ENCODE results near the gene PTPRT. TPM values are rescaled to one million over a fixed set of nuclear protein-coding genes. Genes with fewer than 3 reads are reported as not detected.

PTPRT gene
- total and polyA plus RNA-seq, 2 donors (not counting 1 experiment from before 2014, with no cell fraction given): not detected

DNA sequence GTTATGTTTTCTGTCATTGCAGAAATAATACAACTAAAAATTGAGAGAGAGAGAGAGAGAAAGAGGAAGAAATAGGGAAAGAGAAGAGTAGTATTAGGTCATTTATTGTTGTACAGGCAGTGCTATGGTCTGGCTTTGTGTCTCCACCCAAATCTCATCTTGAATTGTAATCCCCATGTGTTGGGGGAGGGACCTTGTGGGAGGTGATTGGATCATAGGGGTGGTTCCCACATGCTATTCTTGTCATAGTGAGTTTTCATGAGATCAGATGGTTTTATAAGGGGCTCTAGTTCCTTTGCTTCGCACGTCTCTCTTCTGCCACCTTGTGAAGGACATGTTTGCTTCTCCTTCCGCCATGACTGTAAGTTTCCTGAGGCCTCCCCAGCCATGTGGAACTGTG, 894.1 kb downstream of the PTPRT start:
- Histone ChIP-seq H3K79me2 (ENCODE audit: control insufficient read depth, insufficient read depth, low read length) (no peaks in the 10 kb centered on the region), H3K27ac (ENCODE audit: insufficient read depth, low read length) (no peak overlapping the region), H3K9me3 (ENCODE audit: control insufficient read depth, insufficient read depth, low read depth, low read length) (no peaks in the 10 kb centered on the region), H3K27me3 (ENCODE audit: control insufficient read depth, insufficient read depth, low read length) (no peaks in the 10 kb centered on the region), H3K4me3 (replicated peaks in 1 of 4; ENCODE audit: control extremely low read depth in 1 of 4, insufficient read depth in 1 of 4, low read depth in 3 of 4, low read length in 4 of 4) (no peak overlapping the region), H3K4me1 (ENCODE audit: control insufficient read depth, extremely low read depth, insufficient read depth, low read length) (no peaks in the 10 kb centered on the region), H3K9ac (ENCODE audit: insufficient read depth, low read length) (no peak overlapping the region), H3K4me2 (ENCODE audit: extremely low read depth, insufficient read depth, low read length) (no peak overlapping the region), H4K20me1 (ENCODE audit: control insufficient read depth, extremely low read depth, insufficient read depth, low read length) (no peaks in the 10 kb centered on the region), H3K36me3 (ENCODE audit: control insufficient read depth, insufficient read depth, low read length) (no peaks in the 10 kb centered on the region), H2AFZ (ENCODE audit: low read length) (no peak overlapping the region)
- TF ChIP-seq, protein P1, sequence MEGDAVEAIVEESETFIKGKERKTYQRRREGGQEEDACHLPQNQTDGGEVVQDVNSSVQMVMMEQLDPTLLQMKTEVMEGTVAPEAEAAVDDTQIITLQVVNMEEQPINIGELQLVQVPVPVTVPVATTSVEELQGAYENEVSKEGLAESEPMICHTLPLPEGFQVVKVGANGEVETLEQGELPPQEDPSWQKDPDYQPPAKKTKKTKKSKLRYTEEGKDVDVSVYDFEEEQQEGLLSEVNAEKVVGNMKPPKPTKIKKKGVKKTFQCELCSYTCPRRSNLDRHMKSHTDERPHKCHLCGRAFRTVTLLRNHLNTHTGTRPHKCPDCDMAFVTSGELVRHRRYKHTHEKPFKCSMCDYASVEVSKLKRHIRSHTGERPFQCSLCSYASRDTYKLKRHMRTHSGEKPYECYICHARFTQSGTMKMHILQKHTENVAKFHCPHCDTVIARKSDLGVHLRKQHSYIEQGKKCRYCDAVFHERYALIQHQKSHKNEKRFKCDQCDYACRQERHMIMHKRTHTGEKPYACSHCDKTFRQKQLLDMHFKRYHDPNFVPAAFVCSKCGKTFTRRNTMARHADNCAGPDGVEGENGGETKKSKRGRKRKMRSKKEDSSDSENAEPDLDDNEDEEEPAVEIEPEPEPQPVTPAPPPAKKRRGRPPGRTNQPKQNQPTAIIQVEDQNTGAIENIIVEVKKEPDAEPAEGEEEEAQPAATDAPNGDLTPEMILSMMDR (conservative IDR thresholded peaks at IDR 0.05 in 1 of 2, IDR thresholded peaks at IDR 0.05 in 1 of 2; ENCODE audit: low read depth in 1 of 2, low read length in 2 of 2): no peak
- no peak for TF ChIP-seq EZH2 (IDR thresholded peaks at IDR 0.05; ENCODE audit: low read length, missing control alignments)
- DNase-seq (ENCODE audit: low read depth in 2 of 2): no peak

DNA sequence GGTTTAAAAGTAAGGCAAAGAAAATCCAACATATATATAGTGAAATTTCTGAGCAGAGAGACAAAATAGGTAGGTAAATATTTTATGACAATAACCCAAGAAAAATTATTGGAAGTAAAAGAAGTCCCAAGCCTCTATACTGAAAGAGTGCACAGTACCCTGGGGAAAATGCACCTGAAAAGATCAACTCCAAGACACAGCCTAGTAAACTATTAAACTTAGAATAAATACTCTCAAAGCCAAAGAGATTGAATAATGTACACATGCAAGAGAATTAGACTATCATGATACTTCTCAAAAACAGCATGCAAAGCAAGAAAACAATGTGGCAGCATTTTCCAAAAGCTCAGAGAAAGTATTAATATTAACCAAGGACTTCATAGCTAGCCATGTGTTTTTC, 894.7 kb downstream of the PTPRT start:
- TF ChIP-seq, protein P1 (conservative IDR thresholded peaks at IDR 0.05 in 1 of 2, IDR thresholded peaks at IDR 0.05 in 1 of 2; ENCODE audit: low read depth in 1 of 2, low read length in 2 of 2): no peak
- no peak for TF ChIP-seq EZH2 (IDR thresholded peaks at IDR 0.05; ENCODE audit: low read length, missing control alignments)
- H3K27ac ChIP-seq (ENCODE audit: insufficient read depth, low read length): no peak overlapping the region
- no peak overlapping the region for H3K9ac ChIP-seq (ENCODE audit: insufficient read depth, low read length)
- no peaks in the 10 kb centered on the region for H3K27me3 ChIP-seq (ENCODE audit: control insufficient read depth, insufficient read depth, low read length)
- no peak for DNase-seq (ENCODE audit: low read depth in 2 of 2)
- no peaks in the 10 kb centered on the region for H4K20me1 ChIP-seq (ENCODE audit: control insufficient read depth, extremely low read depth, insufficient read depth, low read length)
- no peaks in the 10 kb centered on the region for H3K9me3 ChIP-seq (ENCODE audit: control insufficient read depth, insufficient read depth, low read depth, low read length)
- H3K36me3 ChIP-seq (ENCODE audit: control insufficient read depth, insufficient read depth, low read length): no peaks in the 10 kb centered on the region
- H3K4me2 ChIP-seq (ENCODE audit: extremely low read depth, insufficient read depth, low read length): no peak overlapping the region
- no peaks in the 10 kb centered on the region for H3K79me2 ChIP-seq (ENCODE audit: control insufficient read depth, insufficient read depth, low read length)
- no peak overlapping the region for H3K4me3 ChIP-seq (replicated peaks in 1 of 4; ENCODE audit: control extremely low read depth in 1 of 4, insufficient read depth in 1 of 4, low read depth in 3 of 4, low read length in 4 of 4)
- H3K4me1 ChIP-seq (ENCODE audit: control insufficient read depth, extremely low read depth, insufficient read depth, low read length): no peaks in the 10 kb centered on the region
- H2AFZ ChIP-seq (ENCODE audit: low read length): no peak overlapping the region

DNA sequence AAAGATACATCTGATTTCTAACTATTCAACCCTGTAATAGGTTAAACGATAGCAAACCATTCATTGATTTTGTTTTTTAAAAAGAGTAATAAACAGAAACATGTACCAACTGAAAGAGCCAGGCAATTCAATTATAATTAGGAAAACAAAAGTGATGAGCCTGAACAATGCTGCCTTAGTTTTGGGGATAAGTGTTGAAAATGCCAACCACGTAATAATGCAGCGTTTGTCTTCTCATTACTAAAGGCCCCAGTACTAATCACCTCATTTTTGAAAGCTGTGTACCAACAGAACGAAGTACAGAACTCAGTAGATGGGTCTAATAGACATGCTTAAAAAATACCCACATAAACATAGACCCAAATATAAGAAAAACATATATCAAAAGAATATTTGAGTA, 907.9 kb downstream of the PTPRT start:
- Histone ChIP-seq H3K4me3 (replicated peaks in 1 of 4; ENCODE audit: control extremely low read depth in 1 of 4, insufficient read depth in 1 of 4, low read depth in 3 of 4, low read length in 4 of 4) (no peak overlapping the region), H3K36me3 (ENCODE audit: control insufficient read depth, insufficient read depth, low read length) (no peaks in the 10 kb centered on the region), H3K27ac (ENCODE audit: insufficient read depth, low read length) (no peak overlapping the region), H3K9me3 (ENCODE audit: control insufficient read depth, insufficient read depth, low read depth, low read length) (no peaks in the 10 kb centered on the region), H3K9ac (ENCODE audit: insufficient read depth, low read length) (no peak overlapping the region), H3K79me2 (ENCODE audit: control insufficient read depth, insufficient read depth, low read length) (no peaks in the 10 kb centered on the region), H3K4me2 (ENCODE audit: extremely low read depth, insufficient read depth, low read length) (no peak overlapping the region), H4K20me1 (ENCODE audit: control insufficient read depth, extremely low read depth, insufficient read depth, low read length) (no peaks in the 10 kb centered on the region), H3K4me1 (ENCODE audit: control insufficient read depth, extremely low read depth, insufficient read depth, low read length) (no peaks in the 10 kb centered on the region), H2AFZ (ENCODE audit: low read length) (no peak overlapping the region), H3K27me3 (ENCODE audit: control insufficient read depth, insufficient read depth, low read length) (no peaks in the 10 kb centered on the region)
- no peak for TF ChIP-seq EZH2 (IDR thresholded peaks at IDR 0.05; ENCODE audit: low read length, missing control alignments)
- TF ChIP-seq, protein P1 (conservative IDR thresholded peaks at IDR 0.05 in 1 of 2, IDR thresholded peaks at IDR 0.05 in 1 of 2; ENCODE audit: low read depth in 1 of 2, low read length in 2 of 2): no peak
- no peak for DNase-seq (ENCODE audit: low read depth in 2 of 2)
